ENCODE data around the gene ALDH16A1.

Gene ALDH16A1

GRCh38 chr19:49425178-49425577 lies 27.8 kb upstream of the ALDH16A1 start, which contains the start of gene GFY:
TSS of gene GFY (plus strand) at chr19:49425388. CDS start at chr19:49426431, 1,043 bp downstream.
- DNase-seq, result no peak

- DNase-seq, result no peak
Observed at GRCh38 chr19:49425922-49426592, 27.0 kb upstream of the ALDH16A1 start.

- no peak for DNase-seq
Observed at GRCh38 chr19:49427339-49427738, 25.7 kb upstream of the ALDH16A1 start.

GRCh38 chr19:49427855-49428546 lies 25.0 kb upstream of the ALDH16A1 start:
- no peak for DNase-seq

- DNase-seq, result no peak
Observed at GRCh38 chr19:49428547-49429451, 24.2 kb upstream of the ALDH16A1 start.

- DNase-seq, result no peak
Observed at GRCh38 chr19:49430172-49430677, 22.8 kb upstream of the ALDH16A1 start.

GRCh38 chr19:49430678-49431329 lies 22.2 kb upstream of the ALDH16A1 start:
- no peak for DNase-seq

- no peak for DNase-seq
Observed at GRCh38 chr19:49431330-49431749, 21.7 kb upstream of the ALDH16A1 start.

- no peak for DNase-seq
Observed at GRCh38 chr19:49432141-49433073, 20.6 kb upstream of the ALDH16A1 start.

GRCh38 chr19:49433240-49433901 lies 19.7 kb upstream of the ALDH16A1 start:
- DNase-seq, result no peak

GRCh38 chr19:49434907-49435583 lies 18.0 kb upstream of the ALDH16A1 start:
- DNase-seq, result no peak

- no peak for DNase-seq
Observed at GRCh38 chr19:49435670-49436069, 17.4 kb upstream of the ALDH16A1 start.

GRCh38 chr19:49436381-49437017 lies 16.5 kb upstream of the ALDH16A1 start:
- no peak for DNase-seq

GRCh38 chr19:49437231-49437630 lies 15.8 kb upstream of the ALDH16A1 start:
- no peak for DNase-seq

GRCh38 chr19:49438261-49438660 lies 14.8 kb upstream of the ALDH16A1 start:
- DNase-seq, result no peak

GRCh38 chr19:49439836-49440235 lies 13.2 kb upstream of the ALDH16A1 start:
- no peak for DNase-seq

- no peak for DNase-seq
Observed at GRCh38 chr19:49440439-49441209, 12.4 kb upstream of the ALDH16A1 start.

GRCh38 chr19:49441210-49441959 lies 11.6 kb upstream of the ALDH16A1 start, which contains the start of gene SLC17A7:
TSS of gene SLC17A7 (minus strand) at chr19:49441527. CDS start at chr19:49441379, 148 bp downstream.
- DNase-seq, result no peak

All from bone marrow (tissue), 2 donors.